ENCODE data around the gene EXOC6B. TPM values are rescaled to one million over a fixed set of nuclear protein-coding genes. Genes with fewer than 3 reads are reported as not detected.

The EXOC6B gene
- total and polyA plus RNA-seq, 10 of the 15 experiments (the other 5 are each of a cell fraction or from before 2014, with no cell fraction given), result 0.23 to 2.2 (median 1.2) TPM

GRCh38 chr2:72155151-72155550 lies 670.7 kb downstream of the EXOC6B start:
- H3K27ac ChIP-seq (ENCODE audit: control insufficient read depth, insufficient read depth), result no peak overlapping the region
- no peak for TF ChIP-seq CREB1 (IDR thresholded peaks at IDR 0.05; ENCODE audit: low read depth)
- no peak for TF ChIP-seq CHD4 (IDR thresholded peaks at IDR 0.05)
- TF ChIP-seq PKNOX1 (IDR thresholded peaks at IDR 0.05), result no peak
- no peak for TF ChIP-seq E4F1 (IDR thresholded peaks at IDR 0.05; ENCODE audit: borderline replicate concordance, partially characterized antibody)
- no peak for TF ChIP-seq SREBF1 (IDR thresholded peaks at IDR 0.05; ENCODE audit: low read length)
- TF ChIP-seq CREM (IDR thresholded peaks at IDR 0.05; ENCODE audit: low read depth), result no peak
- TF ChIP-seq MEF2A (IDR thresholded peaks at IDR 0.05; ENCODE audit: insufficient read depth, low read depth, low read length), result no peak
- TF ChIP-seq ZNF622 (IDR thresholded peaks at IDR 0.05), result no peak
- TF ChIP-seq NR2F1 (conservative IDR thresholded peaks at IDR 0.05), result no peak
- no peak for TF ChIP-seq PBX3 (IDR thresholded peaks at IDR 0.05; ENCODE audit: insufficient replicate concordance, low read depth, low read length)
- H3K79me2 ChIP-seq (ENCODE audit: control insufficient read depth, insufficient read depth, low read length), result no peaks in the 10 kb centered on the region
- no peak overlapping the region for H3K4me2 ChIP-seq (ENCODE audit: control insufficient read depth, insufficient read depth)
- no peaks in the 10 kb centered on the region for H4K20me1 ChIP-seq (ENCODE audit: control insufficient read depth, insufficient read depth)
- no TSS peak for BruUV-seq (replicated peaks)
- DNase-seq (ENCODE audit: low read depth, low spot score) (no peak), ATAC-seq (no peak), FAIRE-seq (no peak)
- no peaks in the 10 kb centered on the region for H3K4me1 ChIP-seq (ENCODE audit: control insufficient read depth, insufficient read depth, low read length)
- H3K9ac ChIP-seq (ENCODE audit: control insufficient read depth, insufficient read depth, low read length), result no peak overlapping the region
- no peaks in the 10 kb centered on the region for H3K36me3 ChIP-seq (ENCODE audit: control insufficient read depth in 2 of 2, insufficient read depth in 2 of 2, low read length in 1 of 2)
- ChIA-PET CTCF (interaction anchor here (1.9 kb wide), 1 partner anchor 231 kb away, joined by 5 read pairs; no protein-coding TSS in a partner anchor), RAD21 (ENCODE audit: unreplicated experiment) (no interaction called here), SMC1A (ENCODE audit: uncharacterized antibody, unreplicated experiment) (no interaction called here), POLR2A (no interaction called here)
- H3K27me3 ChIP-seq (replicated peaks in 1 of 2; ENCODE audit: control insufficient read depth in 2 of 2, insufficient read depth in 2 of 2, low read length in 1 of 2), result peaks cover 3 to 9% of the 10 kb centered on the region in 2 experiments; a peak in 2 of 4 replicates
- H3K9me3 ChIP-seq (replicated peaks; ENCODE audit: control insufficient read depth, insufficient read depth, low read length), result no peaks in the 10 kb centered on the region
- intact Hi-C loops (cut with micrococcal nuclease; ENCODE audit: unreplicated experiment), result no loop called here
- H2AFZ ChIP-seq (ENCODE audit: control insufficient read depth, low read depth, low read length), result no peak overlapping the region
- no peak overlapping the region for H3K4me3 ChIP-seq
- 0% methylated on average over 3 of the region's 3 CpGs for WGBS (ENCODE audit: insufficient coverage, insufficient replicate concordance, low lambda C conversion rate, missing lambda C conversion rate)
- in situ Hi-C loops (cut with MboI), result no loop called here

All from GM12878 (cell line).